HCT116 (cell line): ENCODE measurements around the gene TMEM201. TPM values are rescaled to one million over a fixed set of nuclear protein-coding genes. Genes with fewer than 3 reads are reported as not detected.

ENCODE experiments used
- ATAC-seq: fragments of 200-7000 bp; cut with Tn5 transposase; 2 replicates; pipeline ENCODE4 v1.9.1; 2020; ENCODE audit warnings: mild to moderate bottlenecking, moderate library complexity
- BruUV-seq: library from RNA; stranded (reverse); fragments of 400-500 nt; replicated peaks from 2 replicates; lab custom pipeline; 2021; lab: Mats Ljungman, UMichigan
- CTCF ChIA-PET: fragments of 300-600 bp; sonication (Branson Sonifier 250); formaldehyde crosslinking; loops from one replicate; lab custom pipeline; 2021; ENCODE audit warnings: antibody characterized with exemption; lab: Charles Lee
- POLR2A ChIA-PET: fragments of 300-600, 350-600 bp; sonication (Branson Sonifier 250); formaldehyde crosslinking; loops from one replicate; lab custom pipeline; 2021; ENCODE audit warnings: antibody characterized with exemption; lab: Charles Lee
- RAD21 ChIA-PET, 2 experiments: fragments of 300-600 bp; sonication (Branson Sonifier 250); formaldehyde crosslinking; loops; one replicate each; lab custom pipeline; 2023; ENCODE audit warnings: low total read pairs in 2 of 2; ENCODE audit not compliant: uncharacterized antibody in 2 of 2, unreplicated experiment in 2 of 2, low non-redundant PET in 1 of 2; lab: Charles Lee
- DNase-seq: peaks from one replicate; pipeline ENCODE4 v3.0.0-alpha.2; 2010; ENCODE audit warnings: low read depth, low spot score
- H2AFZ ChIP-seq: fragments of 200-600 bp; shearing (Covaris generic), sonication (generic); 2 replicates; pipeline ENCODE4 v1.6.1; 2017; ENCODE audit warnings: low read depth, mixed run types, mixed read lengths, antibody characterized with exemption, low read length; ENCODE audit not compliant: poor library complexity, severe bottlenecking
- H3K27ac ChIP-seq: 2 replicates; pipeline ENCODE4 v1.5.1; 2012; ENCODE audit warnings: low read depth, low read length
- H3K27me3 ChIP-seq: fragments of 200-600 bp; sonication (generic); 2 replicates; pipeline ENCODE4 v1.6.1; 2016; ENCODE audit warnings: mixed run types, low read length, mixed read lengths; ENCODE audit not compliant: insufficient read depth
- H3K36me3 ChIP-seq, 2 experiments: fragments of 200-500 bp in 1 of 2; fragments of 200-600 bp in 1 of 2; sonication (Bioruptor generic) in 1 of 2; sonication (generic) in 1 of 2; 2 replicates each; pipeline versions ENCODE4 v1.5.1 to v1.6.1; 2014 to 2016; ENCODE audit warnings: low read length in 2 of 2, inconsistent platforms in 1 of 2, mixed read lengths in 1 of 2, mixed run types in 1 of 2; ENCODE audit not compliant: insufficient read depth in 2 of 2, control insufficient read depth in 1 of 2
- H3K4me1 ChIP-seq, 2 experiments: fragments of 200-600 bp in 1 of 2; sonication (generic) in 1 of 2; 2 replicates each; pipeline versions ENCODE4 v1.5.1 to v1.6.1; 2012 to 2017; ENCODE audit warnings: low read length in 2 of 2, inconsistent platforms in 1 of 2, mild to moderate bottlenecking in 1 of 2, mixed read lengths in 1 of 2, mixed run types in 1 of 2, moderate library complexity in 1 of 2; ENCODE audit not compliant: insufficient read depth in 2 of 2, control insufficient read depth in 1 of 2
- H3K4me2 ChIP-seq: fragments of 200-600 bp; sonication (generic); 2 replicates; pipeline ENCODE4 v1.6.1; 2017; ENCODE audit warnings: mixed run types, low read length, mixed read lengths
- H3K4me3 ChIP-seq, 2 experiments: fragments of 200-600 bp in 1 of 2; sonication (generic) in 1 of 2; replicated peaks in 1 of 2; 2 replicates each; pipeline ENCODE4 v1.5.1; 2011 to 2016; ENCODE audit warnings: low read length in 2 of 2, control low read depth in 1 of 2, low read depth in 1 of 2, mild to moderate bottlenecking in 1 of 2, mixed read lengths in 1 of 2, mixed run types in 1 of 2
- H3K79me2 ChIP-seq: fragments of 200-600 bp; sonication (generic); 2 replicates; pipeline ENCODE4 v1.6.1; 2017; ENCODE audit warnings: mild to moderate bottlenecking, mixed run types, low read length, moderate library complexity, mixed read lengths; ENCODE audit not compliant: insufficient read depth
- H3K9ac ChIP-seq: fragments of 200-600 bp; sonication (generic); 2 replicates; pipeline ENCODE4 v1.6.1; 2016; ENCODE audit warnings: low read length, mixed read lengths
- H3K9me2 ChIP-seq: fragments of 200-600 bp; sonication (generic), shearing (Covaris generic); 2 replicates; pipeline ENCODE4 v1.6.1; 2017; ENCODE audit warnings: mixed run types, mild to moderate bottlenecking, moderate library complexity; ENCODE audit not compliant: insufficient read depth
- H3K9me3 ChIP-seq, 2 experiments: fragments of 200-500 bp in 1 of 2; fragments of 200-600 bp in 1 of 2; sonication (Bioruptor generic) in 1 of 2; sonication (generic) in 1 of 2; 2 replicates each; pipeline ENCODE4 v1.6.1; 2014 to 2017; ENCODE audit warnings: low read length in 2 of 2, mixed read lengths in 2 of 2, inconsistent platforms in 1 of 2, low read depth in 1 of 2, mild to moderate bottlenecking in 1 of 2, mixed run types in 1 of 2, moderate library complexity in 1 of 2; ENCODE audit not compliant: control insufficient read depth in 1 of 2, insufficient read depth in 1 of 2
- H4K20me1 ChIP-seq: fragments of 200-600 bp; sonication (generic), shearing (Covaris generic); 2 replicates; pipeline ENCODE4 v1.6.1; 2017; ENCODE audit warnings: mixed run types, mild to moderate bottlenecking, moderate library complexity; ENCODE audit not compliant: insufficient read depth
- ATF3 ChIP-seq: IDR thresholded peaks from 2 replicates; pipeline ENCODE4 v1.6.1; 2012
- CEBPB ChIP-seq: IDR thresholded peaks from 2 replicates; pipeline ENCODE4 v1.6.1; 2012; ENCODE audit warnings: low read depth
- CTCF ChIP-seq, 3 experiments: fragments of 200-600 bp in 1 of 3; sonication (generic) in 1 of 3; IDR thresholded peaks in 2 of 3; conservative IDR thresholded peaks in 1 of 3; 2 replicates each; pipeline ENCODE4 v1.5.1; 2012 to 2017; ENCODE audit warnings: low read depth in 2 of 3, low read length in 2 of 3, antibody characterized with exemption in 1 of 3, borderline replicate concordance in 1 of 3, control low read depth in 1 of 3, mild to moderate bottlenecking in 1 of 3, mixed read lengths in 1 of 3, mixed run types in 1 of 3, moderate library complexity in 1 of 3; ENCODE audit not compliant: insufficient read depth in 1 of 3
- EZH2phosphoT487 ChIP-seq: fragments of 200-600 bp; IDR thresholded peaks from 2 replicates; pipeline ENCODE4 v1.6.1; 2018; ENCODE audit warnings: antibody characterized with exemption, borderline replicate concordance
- FOSL1 ChIP-seq: IDR thresholded peaks from 2 replicates; pipeline ENCODE4 v1.6.1; 2012; ENCODE audit warnings: low read depth
- JUND ChIP-seq: IDR thresholded peaks from 2 replicates; pipeline ENCODE4 v1.6.1; 2012
- MAX ChIP-seq: IDR thresholded peaks from 2 replicates; pipeline ENCODE4 v1.6.1; 2012
- POLR2AphosphoS5 ChIP-seq: IDR thresholded peaks from 2 replicates; pipeline ENCODE4 v1.6.1; 2011; ENCODE audit warnings: mild to moderate bottlenecking, low read depth, low read length, moderate library complexity
- RAD21 ChIP-seq: IDR thresholded peaks from 2 replicates; pipeline ENCODE4 v1.6.1; 2012; ENCODE audit warnings: low read depth, mild to moderate bottlenecking
- YY1 ChIP-seq: IDR thresholded peaks from 2 replicates; pipeline ENCODE4 v1.6.1; 2011; ENCODE audit warnings: low read length, low read depth, moderate library complexity, mild to moderate bottlenecking; ENCODE audit not compliant: insufficient replicate concordance; ENCODE audit errors: extremely low read depth
- ZNF274 ChIP-seq: fragments of 200-500 bp; sonication (Bioruptor generic); IDR thresholded peaks from 2 replicates; pipeline ENCODE4 v1.6.1; 2014; ENCODE audit warnings: mild to moderate bottlenecking, low read depth, low read length, inconsistent platforms
- intact Hi-C: fragments of 100-400 bp; cut with micrococcal nuclease; formaldehyde crosslinking; loops from 2 replicates; pipeline ENCODE4 v1.10.0; 2022
- total RNA-seq: library from RNA; stranded (reverse); gene quantifications from one replicate; pipeline ENCODE4 v1.2.1, GENCODE V29; 2021; ENCODE audit not compliant: unreplicated experiment

The TMEM201 gene
- total RNA-seq, 1 experiment from 2014 or later = 27.6 TPM

- H3K36me3 ChIP-seq = peaks cover 3 to 13% of the 10 kb centered on the region in 2 experiments; a peak in 3 of 4 replicates
- intact Hi-C loops = no loop called here
- ChIA-PET POLR2A (no interaction called here), CTCF (no interaction called here), RAD21 (no interaction called here)
- no peaks in the 10 kb centered on the region for H4K20me1 ChIP-seq
- DNase-seq = no peak
- TF ChIP-seq JUND (no peak), CTCF (IDR thresholded peaks at IDR 0.05 in 2 of 3, conservative IDR thresholded peaks at IDR 0.05 in 1 of 3; ENCODE audit: borderline replicate concordance in 1 of 3, insufficient read depth in 1 of 3, low read depth in 2 of 3, low read length in 2 of 3) (no peak), POLR2AphosphoS5 (no peak), MAX (no peak), EZH2phosphoT487 (no peak), ZNF274 (no peak)
- no peaks in the 10 kb centered on the region for H3K9me3 ChIP-seq
- H2AFZ ChIP-seq = no peak overlapping the region
- H3K4me2 ChIP-seq = no peak overlapping the region
- no peaks in the 10 kb centered on the region for H3K4me1 ChIP-seq
- H3K27me3 ChIP-seq = no peaks in the 10 kb centered on the region
- H3K27ac ChIP-seq = no peak overlapping the region
- H3K9me2 ChIP-seq = no peaks in the 10 kb centered on the region
- no peak overlapping the region for H3K4me3 ChIP-seq
- no peak overlapping the region for H3K9ac ChIP-seq
- no peak for ATAC-seq
- BruUV-seq = no TSS peak
- H3K79me2 ChIP-seq = no peaks in the 10 kb centered on the region
Observed at GRCh38 chr1:9606458-9606857, 17.7 kb downstream of the TMEM201 start.

GRCh38 chr1:9606948-9607347 lies 18.2 kb downstream of the TMEM201 start:
- no peak for TF ChIP-seq CEBPB
- TF ChIP-seq FOSL1 = no peak
- no peak for TF ChIP-seq YY1
- TF ChIP-seq ATF3 = no peak
- no peak for TF ChIP-seq RAD21
- Histone ChIP-seq H3K36me3 (peaks cover 3 to 8% of the 10 kb centered on the region in 2 experiments; a peak in 3 of 4 replicates), H3K27ac (no peak overlapping the region), H3K79me2 (no peaks in the 10 kb centered on the region), H3K4me1 (no peaks in the 10 kb centered on the region), H3K9ac (no peak overlapping the region), H4K20me1 (no peaks in the 10 kb centered on the region), H3K27me3 (no peaks in the 10 kb centered on the region), H3K9me3 (no peaks in the 10 kb centered on the region), H3K4me3 (no peak overlapping the region), H3K9me2 (no peaks in the 10 kb centered on the region), H3K4me2 (no peak overlapping the region), H2AFZ (no peak overlapping the region)
- intact Hi-C loops = no loop called here
- no TSS peak for BruUV-seq
- ChIA-PET RAD21 (no interaction called here), POLR2A (no interaction called here), CTCF (interaction anchor here (1.0 kb wide), 1 partner anchor 9 kb away, joined by 3 read pairs; no protein-coding TSS in a partner anchor)
- ATAC-seq = no peak
- no peak for DNase-seq
